Uterus (tissue), 2 donors: Measurements from ENCODE around the gene FGF14.

Experiments
- POLR2A ChIP-seq, 2 donors: fragments of 450-650 bp; IDR thresholded peaks; one replicate each; pipeline ENCODE4 v1.6.1; 2016; ENCODE audit warnings: antibody characterized with exemption in 2 of 2, mild to moderate bottlenecking in 1 of 2, moderate library complexity in 1 of 2
- TF ChIP-seq, protein P1 (sequence below), 4 experiments: fragments of 200-600 bp in 2 of 4; fragments of 450-650 bp in 2 of 4; sonication (generic) in 2 of 4; IDR thresholded peaks; one replicate each; pipeline ENCODE4 v1.5.1; 2016 to 2019; ENCODE audit warnings: antibody characterized with exemption in 4 of 4, mild to moderate bottlenecking in 2 of 4, moderate library complexity in 1 of 4

DNA sequence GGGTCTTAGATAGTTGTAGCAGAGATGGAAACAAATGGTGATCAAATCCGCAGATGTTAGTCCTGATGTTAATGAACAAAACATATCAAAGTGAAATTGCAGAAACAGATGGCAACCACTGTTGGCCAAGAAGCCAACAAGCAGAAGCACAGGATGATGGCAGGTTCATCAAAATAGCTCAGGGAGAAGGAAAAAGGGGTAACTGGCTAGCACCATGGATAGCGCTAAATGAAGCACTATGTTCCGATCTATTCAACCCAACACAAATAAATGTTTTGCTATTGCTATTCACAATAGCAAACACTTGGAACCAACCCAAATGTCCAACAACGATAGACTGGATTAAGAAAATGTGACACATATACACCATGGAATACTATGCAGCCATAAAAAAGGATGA is 413.7 kb downstream of the FGF14 start:
- TF ChIP-seq, protein P1, sequence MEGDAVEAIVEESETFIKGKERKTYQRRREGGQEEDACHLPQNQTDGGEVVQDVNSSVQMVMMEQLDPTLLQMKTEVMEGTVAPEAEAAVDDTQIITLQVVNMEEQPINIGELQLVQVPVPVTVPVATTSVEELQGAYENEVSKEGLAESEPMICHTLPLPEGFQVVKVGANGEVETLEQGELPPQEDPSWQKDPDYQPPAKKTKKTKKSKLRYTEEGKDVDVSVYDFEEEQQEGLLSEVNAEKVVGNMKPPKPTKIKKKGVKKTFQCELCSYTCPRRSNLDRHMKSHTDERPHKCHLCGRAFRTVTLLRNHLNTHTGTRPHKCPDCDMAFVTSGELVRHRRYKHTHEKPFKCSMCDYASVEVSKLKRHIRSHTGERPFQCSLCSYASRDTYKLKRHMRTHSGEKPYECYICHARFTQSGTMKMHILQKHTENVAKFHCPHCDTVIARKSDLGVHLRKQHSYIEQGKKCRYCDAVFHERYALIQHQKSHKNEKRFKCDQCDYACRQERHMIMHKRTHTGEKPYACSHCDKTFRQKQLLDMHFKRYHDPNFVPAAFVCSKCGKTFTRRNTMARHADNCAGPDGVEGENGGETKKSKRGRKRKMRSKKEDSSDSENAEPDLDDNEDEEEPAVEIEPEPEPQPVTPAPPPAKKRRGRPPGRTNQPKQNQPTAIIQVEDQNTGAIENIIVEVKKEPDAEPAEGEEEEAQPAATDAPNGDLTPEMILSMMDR (IDR thresholded peaks at IDR 0.05): no peak
- TF ChIP-seq POLR2A (IDR thresholded peaks at IDR 0.05): no peak
